T1000 (cell line): ENCODE measurements around the gene USP43.
"Not testable (repeated sequence)": the region's sequence is repeated elsewhere in the genome, so short reads cannot be mapped to it uniquely, and the experiment has no call there.

Experiments
- DNase-seq: peaks from one replicate; lab custom pipeline; 2025; ENCODE audit warnings: mixed read lengths; lab: John Stamatoyannopoulos, UW

USP43 gene, protein sequence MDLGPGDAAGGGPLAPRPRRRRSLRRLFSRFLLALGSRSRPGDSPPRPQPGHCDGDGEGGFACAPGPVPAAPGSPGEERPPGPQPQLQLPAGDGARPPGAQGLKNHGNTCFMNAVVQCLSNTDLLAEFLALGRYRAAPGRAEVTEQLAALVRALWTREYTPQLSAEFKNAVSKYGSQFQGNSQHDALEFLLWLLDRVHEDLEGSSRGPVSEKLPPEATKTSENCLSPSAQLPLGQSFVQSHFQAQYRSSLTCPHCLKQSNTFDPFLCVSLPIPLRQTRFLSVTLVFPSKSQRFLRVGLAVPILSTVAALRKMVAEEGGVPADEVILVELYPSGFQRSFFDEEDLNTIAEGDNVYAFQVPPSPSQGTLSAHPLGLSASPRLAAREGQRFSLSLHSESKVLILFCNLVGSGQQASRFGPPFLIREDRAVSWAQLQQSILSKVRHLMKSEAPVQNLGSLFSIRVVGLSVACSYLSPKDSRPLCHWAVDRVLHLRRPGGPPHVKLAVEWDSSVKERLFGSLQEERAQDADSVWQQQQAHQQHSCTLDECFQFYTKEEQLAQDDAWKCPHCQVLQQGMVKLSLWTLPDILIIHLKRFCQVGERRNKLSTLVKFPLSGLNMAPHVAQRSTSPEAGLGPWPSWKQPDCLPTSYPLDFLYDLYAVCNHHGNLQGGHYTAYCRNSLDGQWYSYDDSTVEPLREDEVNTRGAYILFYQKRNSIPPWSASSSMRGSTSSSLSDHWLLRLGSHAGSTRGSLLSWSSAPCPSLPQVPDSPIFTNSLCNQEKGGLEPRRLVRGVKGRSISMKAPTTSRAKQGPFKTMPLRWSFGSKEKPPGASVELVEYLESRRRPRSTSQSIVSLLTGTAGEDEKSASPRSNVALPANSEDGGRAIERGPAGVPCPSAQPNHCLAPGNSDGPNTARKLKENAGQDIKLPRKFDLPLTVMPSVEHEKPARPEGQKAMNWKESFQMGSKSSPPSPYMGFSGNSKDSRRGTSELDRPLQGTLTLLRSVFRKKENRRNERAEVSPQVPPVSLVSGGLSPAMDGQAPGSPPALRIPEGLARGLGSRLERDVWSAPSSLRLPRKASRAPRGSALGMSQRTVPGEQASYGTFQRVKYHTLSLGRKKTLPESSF

DNA sequence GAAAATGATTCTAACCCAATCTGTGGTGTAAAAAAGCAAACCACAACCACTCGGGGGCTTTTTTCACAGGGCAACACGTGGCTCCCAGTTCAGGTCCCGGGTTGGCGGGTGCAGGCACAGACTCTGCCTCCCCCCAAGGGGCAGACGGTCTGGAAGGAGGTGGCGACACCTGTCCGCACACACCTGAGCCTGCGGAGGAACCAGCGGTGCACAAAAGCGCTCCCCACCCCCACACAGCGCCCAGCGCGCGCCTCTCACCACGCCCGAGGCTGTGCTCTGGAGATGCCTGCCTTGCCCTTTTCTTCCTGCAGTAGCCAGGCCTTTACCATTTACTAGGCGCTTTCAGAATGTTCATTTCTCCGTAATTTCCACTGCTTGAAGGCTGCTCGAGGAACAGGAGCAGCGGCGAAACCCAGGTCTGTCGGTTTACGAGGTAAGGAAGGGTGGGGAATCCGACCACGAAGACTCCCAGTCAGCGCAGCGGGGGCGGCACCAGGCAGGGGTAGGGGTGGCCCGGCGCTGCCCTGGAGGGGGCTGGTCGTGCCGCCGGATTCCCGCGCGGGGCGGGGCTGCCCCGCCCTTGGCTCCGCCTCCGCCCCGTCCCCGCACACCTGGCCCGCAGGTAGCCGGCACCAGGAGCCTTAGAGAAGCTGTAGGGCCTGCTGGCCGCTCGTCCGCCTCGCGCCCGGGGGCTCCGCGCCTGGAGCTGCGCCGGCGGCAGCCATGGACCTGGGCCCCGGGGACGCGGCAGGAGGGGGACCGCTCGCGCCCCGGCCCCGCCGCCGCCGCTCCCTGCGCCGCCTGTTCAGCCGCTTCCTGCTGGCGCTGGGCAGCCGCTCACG is at the start of gene USP43:
Gene USP43, plus strand, starts transcription at position 608 of the 842 bp plus-strand sequence. Its CDS starts 116 bp downstream, at position 724.
- DNase-seq = no peak

- DNase-seq = not testable (repeated sequence)
Observed at GRCh38 chr17:9597638-9598037, 47.7 kb upstream of the USP43 start.

DNA sequence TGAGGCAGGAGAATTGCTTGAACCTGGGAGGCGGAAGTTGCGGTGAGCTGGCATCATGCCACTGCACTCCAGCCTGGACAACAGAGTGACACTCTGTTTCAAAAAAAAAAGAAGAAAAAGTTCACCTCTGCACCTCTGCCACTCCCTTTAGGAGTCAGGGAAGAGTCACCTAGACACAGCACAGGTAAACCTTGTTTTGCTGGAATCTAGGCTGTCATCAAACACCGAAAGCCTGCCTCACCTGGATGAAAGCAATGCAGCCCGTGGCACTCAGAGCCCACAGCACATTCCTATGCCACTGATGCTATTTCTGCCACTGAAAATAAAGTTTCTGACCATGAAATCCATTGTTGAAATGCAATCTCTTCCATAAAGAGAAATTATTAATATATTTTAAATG is 46.7 kb upstream of the USP43 start:
- no peak for DNase-seq

GRCh38 chr17:9604583-9604982 is 40.7 kb upstream of the USP43 start:
- not testable (repeated sequence) for DNase-seq

DNA sequence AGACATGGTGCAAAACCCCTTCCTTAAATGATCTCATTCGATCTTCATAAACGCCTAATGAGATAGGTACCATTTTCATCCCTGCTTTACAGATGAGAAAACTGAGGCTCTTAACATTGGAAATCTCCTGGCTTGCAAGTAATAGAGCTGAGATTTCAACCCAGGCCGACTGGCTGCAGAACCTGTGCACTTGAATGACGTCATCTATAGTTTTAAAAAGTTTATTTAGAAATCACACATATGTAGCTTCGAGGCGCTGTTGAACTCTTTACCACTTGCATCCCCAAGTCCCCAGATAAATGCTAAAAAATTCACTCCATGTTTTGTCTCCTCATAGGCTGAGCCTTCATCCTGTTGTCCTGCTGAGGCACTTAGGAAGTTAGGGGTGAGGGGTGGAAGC is 38.9 kb upstream of the USP43 start:
- no peak for DNase-seq

- DNase-seq = not testable (repeated sequence)
Observed at GRCh38 chr17:9607058-9607457, 38.3 kb upstream of the USP43 start.

DNA sequence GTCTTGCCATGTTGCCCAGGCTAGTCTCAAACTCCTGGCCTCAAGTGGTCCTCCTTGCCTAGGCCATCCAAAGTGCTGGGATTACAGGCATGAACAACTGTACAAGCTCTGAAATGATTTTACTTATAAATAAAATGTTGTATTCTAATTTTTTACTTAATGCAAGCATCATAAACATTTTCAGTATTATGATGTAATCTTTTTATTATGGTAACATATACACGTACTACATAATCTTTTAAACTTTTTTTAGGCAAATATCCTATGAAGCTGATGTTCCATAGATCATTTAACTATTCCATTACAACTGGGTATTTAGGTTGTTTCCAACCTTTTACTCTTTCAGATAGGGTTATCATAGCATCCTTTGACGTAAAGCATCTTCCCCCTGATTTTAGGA is 33.8 kb upstream of the USP43 start:
- no peak for DNase-seq

DNA sequence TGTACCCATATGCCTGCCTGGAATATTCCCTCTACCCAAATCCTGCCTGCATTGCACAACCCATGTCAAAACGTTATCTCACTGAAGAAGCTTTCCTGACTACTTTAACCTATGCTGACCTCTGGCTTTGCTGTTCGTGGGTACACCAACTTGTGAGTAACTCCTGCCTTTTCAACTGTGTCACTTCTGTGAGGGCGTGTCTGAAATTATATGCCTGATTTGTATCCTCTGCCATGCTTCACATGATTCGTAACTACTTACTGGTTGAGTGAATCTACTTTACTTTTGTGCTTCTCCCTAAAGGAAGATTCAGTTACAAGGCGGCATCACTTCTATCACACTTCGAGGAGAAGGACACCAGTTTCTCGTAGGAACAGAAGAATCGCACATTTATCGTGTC is 33.3 kb upstream of the USP43 start:
- no peak for DNase-seq

GRCh38 chr17:9615486-9615885 is 29.8 kb upstream of the USP43 start:
- DNase-seq = no peak

DNA sequence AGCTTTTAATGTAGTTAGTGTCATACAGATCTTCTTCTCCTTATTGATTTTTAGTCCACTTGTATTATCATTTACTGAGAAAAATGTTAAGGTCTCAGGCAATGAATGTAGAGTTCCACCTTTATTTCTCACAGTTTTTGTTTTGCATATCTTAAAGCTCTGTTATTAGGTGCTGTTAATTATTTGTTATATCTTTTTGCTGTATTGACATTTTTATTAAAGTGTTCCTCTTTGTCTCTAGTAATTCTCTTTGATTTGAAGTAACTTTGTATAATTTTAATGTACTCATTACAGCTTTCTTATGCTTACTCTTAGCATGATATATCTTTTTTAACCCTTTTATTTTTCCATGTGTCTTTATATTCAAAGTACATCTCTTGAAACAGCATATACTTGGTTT is 22.4 kb upstream of the USP43 start:
- DNase-seq = no peak

DNA sequence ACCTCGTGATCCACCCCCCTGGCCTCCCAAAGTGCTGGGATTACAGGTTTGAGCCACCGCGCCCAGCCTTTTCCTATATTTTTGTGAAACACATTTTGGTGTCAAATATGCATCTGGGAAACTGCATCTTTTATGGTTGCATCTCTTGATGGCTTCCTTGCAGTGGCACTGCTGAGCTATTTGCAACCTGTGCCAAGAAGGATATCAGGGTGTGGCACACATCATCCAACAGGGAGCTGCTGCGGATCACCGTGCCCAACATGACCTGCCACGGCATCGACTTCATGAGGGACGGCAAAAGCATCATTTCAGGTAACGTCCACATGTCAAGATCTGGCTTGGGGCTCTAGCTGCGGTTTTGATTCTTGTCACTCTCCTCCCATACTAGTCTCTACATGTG is 16.8 kb upstream of the USP43 start:
- DNase-seq = no peak

- no peak for DNase-seq
Observed at GRCh38 chr17:9632741-9633140, 12.6 kb upstream of the USP43 start.

- DNase-seq = no peak
Observed at GRCh38 chr17:9635340-9635739, 10.0 kb upstream of the USP43 start.

GRCh38 chr17:9636501-9636900 is 8.8 kb upstream of the USP43 start:
- no peak for DNase-seq

DNA sequence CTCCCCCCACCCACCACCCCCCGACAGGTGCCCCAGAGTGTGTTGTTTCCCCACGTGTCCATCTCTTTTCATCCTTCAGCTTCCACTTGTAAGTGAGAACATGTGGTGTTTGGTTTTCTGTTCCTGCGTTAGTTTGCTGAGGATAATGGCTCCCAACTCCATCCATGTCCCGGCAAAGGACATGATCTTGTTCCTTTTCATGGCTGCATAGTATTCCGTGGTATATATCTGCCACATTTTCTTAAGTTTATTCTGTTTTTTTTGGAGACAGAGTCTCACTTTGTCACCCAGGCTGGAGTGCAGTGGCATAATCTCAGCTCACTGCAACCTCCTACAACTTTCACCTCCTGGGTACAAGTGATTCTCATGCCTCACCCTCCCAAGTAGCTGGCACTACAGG is 4.9 kb upstream of the USP43 start:
- not testable (repeated sequence) for DNase-seq

DNA sequence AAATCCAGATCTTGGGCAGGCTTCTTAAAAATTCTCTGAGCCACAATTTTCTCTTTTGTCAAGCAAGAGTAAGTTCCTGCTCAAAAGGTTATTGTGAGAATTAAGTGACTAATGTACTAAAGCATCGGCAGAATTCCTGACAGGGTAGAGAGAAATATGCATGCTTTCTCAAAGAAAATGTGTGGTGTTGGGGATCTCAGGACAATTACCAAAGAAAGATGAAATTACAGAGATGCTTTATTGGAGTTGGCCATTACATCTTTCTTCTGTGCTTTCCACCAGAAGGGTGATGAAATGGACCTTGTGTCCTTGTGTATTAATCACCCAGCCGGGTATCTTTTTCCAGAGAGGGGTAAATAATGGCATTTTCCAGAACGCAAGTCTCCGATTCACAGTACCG is 1.7 kb upstream of the USP43 start:
- DNase-seq = no peak

- no peak for DNase-seq
Observed at GRCh38 chr17:9645851-9646545, 681 bp downstream of the USP43 start.

GRCh38 chr17:9646546-9646885 is 1.2 kb downstream of the USP43 start:
- no peak for DNase-seq

DNA sequence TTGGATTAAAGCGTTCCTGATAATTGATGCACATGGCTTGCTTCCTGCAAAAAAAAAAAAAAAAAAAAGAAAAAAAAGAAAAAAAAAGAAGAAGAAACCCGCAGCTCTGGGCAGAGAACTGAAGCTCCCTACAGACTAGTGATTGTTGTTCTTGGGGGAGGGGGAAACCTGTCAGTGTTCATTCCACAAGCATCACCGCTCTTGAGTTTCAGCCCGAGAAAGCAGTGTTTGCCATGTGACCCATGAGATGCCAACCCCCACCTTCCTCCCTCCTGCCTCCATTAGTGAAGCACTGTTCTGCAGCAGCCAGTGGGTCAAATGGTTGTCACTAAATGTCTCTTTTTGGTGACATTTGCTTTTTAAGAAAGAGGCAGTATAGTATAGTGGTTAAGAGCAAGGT is 1.7 kb downstream of the USP43 start:
- DNase-seq = no peak

GRCh38 chr17:9648521-9649110 is 3.3 kb downstream of the USP43 start:
- DNase-seq = no peak
